Neural cell (in vitro differentiated cells): Measurements from ENCODE around the gene RSPO4. TPM values are rescaled to one million over a fixed set of nuclear protein-coding genes. Genes with fewer than 3 reads are reported as not detected.

Experiments used
- H2AFZ ChIP-seq: fragments of 200-600, 300-800 bp; sonication (generic), shearing (Covaris generic); 2 replicates; pipeline ENCODE4 v1.6.0; 2014; ENCODE audit warnings: low read depth, mild to moderate bottlenecking, antibody characterized with exemption, low read length, moderate library complexity
- H3F3A ChIP-seq: fragments of 200-600 bp; shearing (Covaris generic); 2 replicates; pipeline ENCODE4 v1.6.1; 2016; ENCODE audit warnings: mild to moderate bottlenecking, moderate library complexity, mixed read lengths, antibody characterized with exemption, low read length; ENCODE audit not compliant: insufficient read depth, poor library complexity, severe bottlenecking
- H3K27ac ChIP-seq: fragments of 200-600, 300-800 bp; sonication (generic), shearing (Covaris generic); 2 replicates; pipeline ENCODE4 v1.5.1; 2014; ENCODE audit warnings: mild to moderate bottlenecking, low read length, moderate library complexity
- H3K27me3 ChIP-seq: fragments of 300-800, 200-600 bp; sonication (generic), shearing (Covaris generic); 2 replicates; pipeline ENCODE4 v1.6.0; 2014; ENCODE audit warnings: mild to moderate bottlenecking, low read depth, low read length, moderate library complexity; ENCODE audit not compliant: insufficient read depth
- H3K36me3 ChIP-seq: fragments of 300-800, 200-600 bp; sonication (generic), shearing (Covaris generic); 2 replicates; pipeline ENCODE4 v1.5.1; 2014; ENCODE audit warnings: mild to moderate bottlenecking, antibody characterized with exemption, low read length, moderate library complexity; ENCODE audit not compliant: insufficient read depth
- H3K4me2 ChIP-seq: fragments of 300-800, 200-600 bp; sonication (generic), shearing (Covaris generic); 2 replicates; pipeline ENCODE4 v1.6.0; 2014; ENCODE audit warnings: mild to moderate bottlenecking, low read length
- H3K4me3 ChIP-seq: fragments of 300-800, 200-600 bp; sonication (generic), shearing (Covaris generic); 2 replicates; pipeline ENCODE4 v1.5.1; 2014; ENCODE audit warnings: mild to moderate bottlenecking, low read length, moderate library complexity
- H3K79me2 ChIP-seq: fragments of 200-600 bp; shearing (Covaris generic); replicated peaks from 2 replicates; pipeline ENCODE4 v1.6.0; 2014; ENCODE audit warnings: mild to moderate bottlenecking, low read length, moderate library complexity; ENCODE audit not compliant: insufficient read depth
- H3K9ac ChIP-seq: fragments of 300-800, 200-600 bp; sonication (generic), shearing (Covaris generic); 2 replicates; pipeline ENCODE4 v1.6.1; 2016; ENCODE audit warnings: mild to moderate bottlenecking, low read length, mixed read lengths
- H3K9me2 ChIP-seq: fragments of 200-600 bp; shearing (Covaris generic); 2 replicates; pipeline ENCODE4 v1.6.1; 2016; ENCODE audit warnings: mild to moderate bottlenecking, low read length, mixed read lengths; ENCODE audit not compliant: insufficient read depth
- H3K9me3 ChIP-seq: fragments of 200-600, 300-800 bp; sonication (generic), shearing (Covaris generic); 2 replicates; pipeline ENCODE4 v1.6.1; 2016; ENCODE audit warnings: mild to moderate bottlenecking, mixed run types, low read length, moderate library complexity, mixed read lengths
- H4K20me1 ChIP-seq: fragments of 200-600 bp; shearing (Covaris generic); 2 replicates; pipeline ENCODE4 v1.6.1; 2016; ENCODE audit warnings: mild to moderate bottlenecking, mixed run types; ENCODE audit not compliant: insufficient read depth
- EP300 ChIP-seq: fragments of 450-650 bp; conservative IDR thresholded peaks from 2 replicates; pipeline ENCODE4 v1.6.1; 2014; ENCODE audit warnings: antibody characterized with exemption, mild to moderate bottlenecking, moderate library complexity; ENCODE audit not compliant: poor library complexity, severe bottlenecking
- EZH2 ChIP-seq: fragments of 200-600, 300-800 bp; shearing (Covaris generic), sonication (generic); IDR thresholded peaks from 2 replicates; pipeline ENCODE4 v1.6.1; 2014; ENCODE audit warnings: antibody characterized with exemption, low read length, borderline replicate concordance, mild to moderate bottlenecking; ENCODE audit not compliant: insufficient read depth, poor library complexity, severe bottlenecking
- MXI1 ChIP-seq: fragments of 450-650 bp; conservative IDR thresholded peaks from 2 replicates; pipeline ENCODE4 v1.6.1; 2014; ENCODE audit warnings: antibody characterized with exemption, mild to moderate bottlenecking; ENCODE audit not compliant: poor library complexity, severe bottlenecking
- POLR2AphosphoS5 ChIP-seq: IDR thresholded peaks from 2 replicates; pipeline ENCODE4 v1.6.1; 2012
- RAD21 ChIP-seq: fragments of 450-650 bp; conservative IDR thresholded peaks from 2 replicates; pipeline ENCODE4 v1.6.1; 2014; ENCODE audit warnings: antibody characterized with exemption, mild to moderate bottlenecking, moderate library complexity
- SMC3 ChIP-seq: fragments of 450-650 bp; conservative IDR thresholded peaks from 2 replicates; pipeline ENCODE4 v1.6.1; 2014; ENCODE audit warnings: antibody characterized with exemption, mild to moderate bottlenecking, moderate library complexity; ENCODE audit not compliant: poor library complexity
- TAF1 ChIP-seq: IDR thresholded peaks from 2 replicates; pipeline ENCODE4 v1.6.1; 2012; ENCODE audit warnings: low read depth
- polyA plus RNA-seq: library from polyadenylated mRNA; depleted of rRNA; stranded (reverse); fragments of >200 nt; gene quantifications from 2 replicates; pipeline ENCODE4 v1.2.3, GENCODE V29; 2014
- TF ChIP-seq, protein P1 (sequence below): fragments of 450-650 bp; IDR thresholded peaks from 2 replicates; pipeline ENCODE4 v1.5.1; 2014; ENCODE audit warnings: antibody characterized with exemption, mild to moderate bottlenecking, moderate library complexity; ENCODE audit not compliant: poor library complexity, severe bottlenecking
- TF ChIP-seq, protein P2 (sequence below): IDR thresholded peaks from 2 replicates; pipeline ENCODE4 v1.6.1; 2012; ENCODE audit warnings: borderline replicate concordance

The RSPO4 gene
- polyA plus RNA-seq, 1 donor from 2014 or later, result 0.19 TPM

DNA sequence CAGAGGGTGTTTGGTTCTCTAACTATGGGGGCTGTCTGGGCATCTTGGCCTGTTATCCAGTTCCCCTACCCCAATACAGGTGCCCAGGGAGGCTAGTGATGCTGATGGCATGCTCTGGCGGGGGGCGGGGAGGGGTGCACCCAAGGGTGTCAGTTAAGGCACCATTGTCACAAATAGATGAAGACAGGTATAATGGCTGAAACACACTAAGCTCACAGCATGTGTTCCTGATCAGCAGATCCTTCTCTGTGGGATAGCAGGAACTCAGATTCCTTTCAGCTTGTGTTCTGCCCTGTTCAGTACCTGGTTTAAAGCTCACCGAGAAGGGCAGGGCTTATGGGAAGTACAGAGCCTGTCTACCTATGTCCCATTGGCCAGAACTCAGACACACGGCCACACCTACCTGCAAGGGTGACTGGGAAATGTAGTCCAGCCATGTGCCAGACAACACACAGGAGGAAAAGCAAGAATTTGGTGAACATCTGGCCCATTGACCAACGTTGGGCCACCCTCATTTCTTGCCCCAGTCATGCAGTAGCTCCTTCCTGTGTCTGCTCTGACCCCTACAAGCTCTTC is 3.4 kb upstream of the RSPO4 start:
- no peaks in the 10 kb centered on the region for H3F3A ChIP-seq
- no peaks in the 10 kb centered on the region for H3K36me3 ChIP-seq
- H4K20me1 ChIP-seq, result no peaks in the 10 kb centered on the region
- H2AFZ ChIP-seq, result no peak overlapping the region
- no peaks in the 10 kb centered on the region for H3K9me3 ChIP-seq
- H3K79me2 ChIP-seq, result no peaks in the 10 kb centered on the region
- TF ChIP-seq RAD21, result no peak
- no peak for TF ChIP-seq EZH2
- TF ChIP-seq EP300, result no peak
- no peak for TF ChIP-seq SMC3
- no peak for TF ChIP-seq TAF1
- TF ChIP-seq, protein P1, sequence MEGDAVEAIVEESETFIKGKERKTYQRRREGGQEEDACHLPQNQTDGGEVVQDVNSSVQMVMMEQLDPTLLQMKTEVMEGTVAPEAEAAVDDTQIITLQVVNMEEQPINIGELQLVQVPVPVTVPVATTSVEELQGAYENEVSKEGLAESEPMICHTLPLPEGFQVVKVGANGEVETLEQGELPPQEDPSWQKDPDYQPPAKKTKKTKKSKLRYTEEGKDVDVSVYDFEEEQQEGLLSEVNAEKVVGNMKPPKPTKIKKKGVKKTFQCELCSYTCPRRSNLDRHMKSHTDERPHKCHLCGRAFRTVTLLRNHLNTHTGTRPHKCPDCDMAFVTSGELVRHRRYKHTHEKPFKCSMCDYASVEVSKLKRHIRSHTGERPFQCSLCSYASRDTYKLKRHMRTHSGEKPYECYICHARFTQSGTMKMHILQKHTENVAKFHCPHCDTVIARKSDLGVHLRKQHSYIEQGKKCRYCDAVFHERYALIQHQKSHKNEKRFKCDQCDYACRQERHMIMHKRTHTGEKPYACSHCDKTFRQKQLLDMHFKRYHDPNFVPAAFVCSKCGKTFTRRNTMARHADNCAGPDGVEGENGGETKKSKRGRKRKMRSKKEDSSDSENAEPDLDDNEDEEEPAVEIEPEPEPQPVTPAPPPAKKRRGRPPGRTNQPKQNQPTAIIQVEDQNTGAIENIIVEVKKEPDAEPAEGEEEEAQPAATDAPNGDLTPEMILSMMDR, result no peak
- no peak for TF ChIP-seq POLR2AphosphoS5
- no peak for TF ChIP-seq MXI1
- TF ChIP-seq, protein P2, sequence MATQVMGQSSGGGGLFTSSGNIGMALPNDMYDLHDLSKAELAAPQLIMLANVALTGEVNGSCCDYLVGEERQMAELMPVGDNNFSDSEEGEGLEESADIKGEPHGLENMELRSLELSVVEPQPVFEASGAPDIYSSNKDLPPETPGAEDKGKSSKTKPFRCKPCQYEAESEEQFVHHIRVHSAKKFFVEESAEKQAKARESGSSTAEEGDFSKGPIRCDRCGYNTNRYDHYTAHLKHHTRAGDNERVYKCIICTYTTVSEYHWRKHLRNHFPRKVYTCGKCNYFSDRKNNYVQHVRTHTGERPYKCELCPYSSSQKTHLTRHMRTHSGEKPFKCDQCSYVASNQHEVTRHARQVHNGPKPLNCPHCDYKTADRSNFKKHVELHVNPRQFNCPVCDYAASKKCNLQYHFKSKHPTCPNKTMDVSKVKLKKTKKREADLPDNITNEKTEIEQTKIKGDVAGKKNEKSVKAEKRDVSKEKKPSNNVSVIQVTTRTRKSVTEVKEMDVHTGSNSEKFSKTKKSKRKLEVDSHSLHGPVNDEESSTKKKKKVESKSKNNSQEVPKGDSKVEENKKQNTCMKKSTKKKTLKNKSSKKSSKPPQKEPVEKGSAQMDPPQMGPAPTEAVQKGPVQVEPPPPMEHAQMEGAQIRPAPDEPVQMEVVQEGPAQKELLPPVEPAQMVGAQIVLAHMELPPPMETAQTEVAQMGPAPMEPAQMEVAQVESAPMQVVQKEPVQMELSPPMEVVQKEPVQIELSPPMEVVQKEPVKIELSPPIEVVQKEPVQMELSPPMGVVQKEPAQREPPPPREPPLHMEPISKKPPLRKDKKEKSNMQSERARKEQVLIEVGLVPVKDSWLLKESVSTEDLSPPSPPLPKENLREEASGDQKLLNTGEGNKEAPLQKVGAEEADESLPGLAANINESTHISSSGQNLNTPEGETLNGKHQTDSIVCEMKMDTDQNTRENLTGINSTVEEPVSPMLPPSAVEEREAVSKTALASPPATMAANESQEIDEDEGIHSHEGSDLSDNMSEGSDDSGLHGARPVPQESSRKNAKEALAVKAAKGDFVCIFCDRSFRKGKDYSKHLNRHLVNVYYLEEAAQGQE, result no peak
- peaks cover 27% of the 10 kb centered on the region for H3K27me3 ChIP-seq
- no peak overlapping the region for H3K4me2 ChIP-seq
- no peak overlapping the region for H3K27ac ChIP-seq
- no peaks in the 10 kb centered on the region for H3K9me2 ChIP-seq
- no peak overlapping the region for H3K9ac ChIP-seq
- no peak overlapping the region for H3K4me3 ChIP-seq

DNA sequence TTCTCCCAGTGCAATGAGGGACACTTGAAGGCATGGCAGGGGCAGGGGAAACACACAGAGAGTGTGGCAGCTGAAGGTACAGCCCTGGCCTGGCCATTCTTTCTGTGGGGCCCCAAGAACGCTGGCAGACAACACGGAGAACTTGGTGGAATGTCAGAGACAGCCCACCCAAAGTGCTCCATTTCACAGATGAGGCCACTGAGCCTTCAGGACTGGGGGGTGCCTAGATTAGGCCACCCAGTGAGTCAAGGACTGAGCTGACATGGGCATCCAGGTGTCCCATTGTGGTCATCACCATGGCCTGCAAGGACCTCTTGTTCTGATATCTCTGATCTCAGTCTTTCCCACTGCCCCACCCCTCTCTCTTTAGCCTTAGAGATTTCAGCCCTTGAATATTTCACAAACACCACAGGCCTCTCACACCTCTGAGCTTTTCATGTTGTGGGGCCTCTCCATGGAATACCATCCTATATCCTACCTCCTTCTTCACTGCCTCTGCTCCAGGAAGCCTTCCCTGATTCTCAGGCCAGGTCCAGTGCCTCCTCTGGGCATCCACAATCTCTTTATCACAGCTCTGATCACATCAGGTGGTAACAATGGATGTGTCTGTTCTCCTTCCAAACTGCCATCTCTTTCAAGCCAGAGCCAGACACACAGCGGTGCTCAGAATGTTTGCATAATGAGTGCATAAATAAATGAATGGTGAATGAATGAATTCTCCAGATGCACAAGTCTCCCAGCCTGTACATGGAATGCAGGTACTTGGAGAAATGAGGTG is 2.0 kb upstream of the RSPO4 start:
- Histone ChIP-seq H4K20me1 (no peaks in the 10 kb centered on the region), H3K4me2 (no peak overlapping the region), H3K4me3 (no peak overlapping the region), H3K9me3 (no peaks in the 10 kb centered on the region), H3F3A (no peaks in the 10 kb centered on the region), H3K9me2 (no peaks in the 10 kb centered on the region), H3K9ac (no peak overlapping the region), H3K79me2 (no peaks in the 10 kb centered on the region), H2AFZ (no peak overlapping the region), H3K27me3 (peaks cover 31% of the 10 kb centered on the region), H3K27ac (no peak overlapping the region), H3K36me3 (no peaks in the 10 kb centered on the region)
- TF ChIP-seq POLR2AphosphoS5 (no peak), MXI1 (no peak)
